Esophagus (tissue), 2 donors: ENCODE results near the gene NPDC1. TPM values are rescaled to one million over a fixed set of nuclear protein-coding genes. Genes with fewer than 3 reads are reported as not detected.

Experiments
- H3K27ac ChIP-seq, 2 donors: one replicate each; pipeline ENCODE4 v1.5.1; 2013; ENCODE audit warnings: low read depth in 2 of 2, mild to moderate bottlenecking in 2 of 2, inconsistent platforms in 1 of 2, low read length in 1 of 2, moderate library complexity in 1 of 2
- H3K27me3 ChIP-seq, 2 donors: one replicate each; pipeline ENCODE4 v1.6.1; 2013; ENCODE audit warnings: low read length in 2 of 2, control low read depth in 1 of 2, mild to moderate bottlenecking in 1 of 2; ENCODE audit not compliant: insufficient read depth in 2 of 2, control insufficient read depth in 1 of 2
- H3K36me3 ChIP-seq, 2 donors: one replicate each; pipeline ENCODE4 v1.6.1; 2013; ENCODE audit warnings: low read length in 1 of 2; ENCODE audit not compliant: control insufficient read depth in 2 of 2, insufficient read depth in 2 of 2
- H3K4me1 ChIP-seq, 2 donors: one replicate each; pipeline ENCODE4 v1.6.1; 2013; ENCODE audit warnings: low read length in 1 of 2; ENCODE audit not compliant: control insufficient read depth in 2 of 2, insufficient read depth in 2 of 2
- H3K4me3 ChIP-seq, 2 donors: one replicate each; pipeline ENCODE4 v1.5.1; 2013; ENCODE audit warnings: low read length in 2 of 2, mild to moderate bottlenecking in 2 of 2, low read depth in 1 of 2, moderate library complexity in 1 of 2
- H3K9me3 ChIP-seq, 2 donors: one replicate each; pipeline ENCODE4 v1.6.1; 2013; ENCODE audit warnings: mild to moderate bottlenecking in 2 of 2, low read depth in 1 of 2, low read length in 1 of 2, moderate library complexity in 1 of 2; ENCODE audit not compliant: control insufficient read depth in 2 of 2, insufficient read depth in 1 of 2
- WGBS, 2 donors: extraction: QIAGEN DNeasy Blood & Tissue Kit; methylation state at CpG; one replicate each; pipeline ENCODE4 v1.1.7; 2013; 5-methylcytosine and 5-hydroxymethylcytosine counted together
- polyA plus RNA-seq, 2 donors: library from polyadenylated mRNA; stranded (reverse); fragments of 200-250 nt; gene quantifications; one replicate each; pipeline ENCODE4 v1.2.3, GENCODE V29; 2013
- donor health status: healthy with polysubstance abuse.
- donor health status: Bipolar disorder and iron deficiency.

Gene NPDC1
- polyA plus RNA-seq, 2 donors: 33.1 to 44.3 TPM

- H3K27me3 ChIP-seq: peaks cover 0 to 4% of the 10 kb centered on the region in 2 donors
Observed at GRCh38 chr9:137051145-137051724, 5.3 kb upstream of the NPDC1 start.

GRCh38 chr9:137050570-137050969 lies 4.6 kb upstream of the NPDC1 start:
- no peaks in the 10 kb centered on the region for H3K36me3 ChIP-seq
- no peak overlapping the region for H3K27ac ChIP-seq
- H3K27me3 ChIP-seq: peaks cover 0 to 4% of the 10 kb centered on the region in 2 donors
- peaks cover 0 to 2% of the 10 kb centered on the region in 2 donors for H3K9me3 ChIP-seq
- H3K4me3 ChIP-seq: no peak overlapping the region
- 83 to 89% methylated on average over 5 of the region's 5 CpGs for WGBS, 2 donors
- peaks cover 5 to 35% of the 10 kb centered on the region in 2 donors for H3K4me1 ChIP-seq

More at GRCh38 chr9:137051145-137051724, 5.3 kb upstream of the NPDC1 start:
- H3K27ac ChIP-seq: no peak overlapping the region
- H3K4me3 ChIP-seq: no peak overlapping the region
- H3K9me3 ChIP-seq: peaks cover 0 to 2% of the 10 kb centered on the region in 2 donors
- no peaks in the 10 kb centered on the region for H3K36me3 ChIP-seq
- peaks cover 7 to 34% of the 10 kb centered on the region in 2 donors for H3K4me1 ChIP-seq
- WGBS, 2 donors: 89 to 92% methylated on average over 17 of the region's 17 CpGs

- no peak overlapping the region for H3K27ac ChIP-seq
- no peak overlapping the region for H3K4me3 ChIP-seq
- no peaks in the 10 kb centered on the region for H3K36me3 ChIP-seq
- WGBS, 2 donors: 44 to 45% methylated on average over 38 of the region's 38 CpGs
- peaks cover 0 to 7% of the 10 kb centered on the region in 2 donors for H3K27me3 ChIP-seq
- peaks cover 0 to 2% of the 10 kb centered on the region in 2 donors for H3K9me3 ChIP-seq
- peaks cover 8 to 35% of the 10 kb centered on the region in 2 donors for H3K4me1 ChIP-seq
Observed at GRCh38 chr9:137049544-137050449, 3.8 kb upstream of the NPDC1 start.

- Histone ChIP-seq H3K27me3 (peaks cover 0 to 7% of the 10 kb centered on the region in 2 donors), H3K4me3 (no peak overlapping the region), H3K4me1 (peaks cover 10 to 35% of the 10 kb centered on the region in 2 donors), H3K36me3 (no peaks in the 10 kb centered on the region), H3K9me3 (peaks cover 0 to 2% of the 10 kb centered on the region in 2 donors), H3K27ac (no peak overlapping the region)
- WGBS, 2 donors: 36 to 42% methylated on average over 52 to 72 of the region's 72 CpGs
Observed at GRCh38 chr9:137048655-137049543, 2.9 kb upstream of the NPDC1 start.

GRCh38 chr9:137045294-137046087 lies 486 bp downstream of the NPDC1 start:
- Histone ChIP-seq H3K27ac (peak overlapping the region; percentile 9 to 79), H3K36me3 (peaks cover 0 to 2% of the 10 kb centered on the region in 2 donors), H3K27me3 (peaks cover 0 to 7% of the 10 kb centered on the region in 2 donors), H3K4me1 (peaks cover 13 to 28% of the 10 kb centered on the region in 2 donors), H3K9me3 (peaks cover 0 to 2% of the 10 kb centered on the region in 2 donors), H3K4me3 (peak overlapping the region; percentile 42 to 55)
- 2 to 5% methylated on average over 73 to 96 of the region's 96 CpGs for WGBS, 2 donors

GRCh38 chr9:137044502-137045177 lies 1.3 kb downstream of the NPDC1 start:
- H3K36me3 ChIP-seq: peaks cover 0 to 3% of the 10 kb centered on the region in 2 donors
- H3K27ac ChIP-seq: peak overlapping the region; percentile 19 to 79
- peaks cover 13 to 28% of the 10 kb centered on the region in 2 donors for H3K4me1 ChIP-seq
- WGBS, 2 donors: 19 to 22% methylated on average over 18 of the region's 18 CpGs
- peak overlapping the region; percentile 42 to 55 for H3K4me3 ChIP-seq
- H3K27me3 ChIP-seq: peaks cover 0 to 3% of the 10 kb centered on the region in 2 donors
- no peaks in the 10 kb centered on the region for H3K9me3 ChIP-seq

GRCh38 chr9:137044037-137044436 lies 1.9 kb downstream of the NPDC1 start:
- peak overlapping the region; percentile 19 to 45 for H3K27ac ChIP-seq
- H3K9me3 ChIP-seq: no peaks in the 10 kb centered on the region
- H3K4me1 ChIP-seq: peaks cover 13 to 26% of the 10 kb centered on the region in 2 donors
- peaks cover 0 to 3% of the 10 kb centered on the region in 2 donors for H3K36me3 ChIP-seq
- 45 to 46% methylated on average over 12 of the region's 12 CpGs for WGBS, 2 donors
- peak overlapping the region in 1 of 2 donors; percentile 25 for H3K4me3 ChIP-seq
- H3K27me3 ChIP-seq: peaks cover 0 to 3% of the 10 kb centered on the region in 2 donors
